ENCODE data around the gene AGPAT2.

DNA sequence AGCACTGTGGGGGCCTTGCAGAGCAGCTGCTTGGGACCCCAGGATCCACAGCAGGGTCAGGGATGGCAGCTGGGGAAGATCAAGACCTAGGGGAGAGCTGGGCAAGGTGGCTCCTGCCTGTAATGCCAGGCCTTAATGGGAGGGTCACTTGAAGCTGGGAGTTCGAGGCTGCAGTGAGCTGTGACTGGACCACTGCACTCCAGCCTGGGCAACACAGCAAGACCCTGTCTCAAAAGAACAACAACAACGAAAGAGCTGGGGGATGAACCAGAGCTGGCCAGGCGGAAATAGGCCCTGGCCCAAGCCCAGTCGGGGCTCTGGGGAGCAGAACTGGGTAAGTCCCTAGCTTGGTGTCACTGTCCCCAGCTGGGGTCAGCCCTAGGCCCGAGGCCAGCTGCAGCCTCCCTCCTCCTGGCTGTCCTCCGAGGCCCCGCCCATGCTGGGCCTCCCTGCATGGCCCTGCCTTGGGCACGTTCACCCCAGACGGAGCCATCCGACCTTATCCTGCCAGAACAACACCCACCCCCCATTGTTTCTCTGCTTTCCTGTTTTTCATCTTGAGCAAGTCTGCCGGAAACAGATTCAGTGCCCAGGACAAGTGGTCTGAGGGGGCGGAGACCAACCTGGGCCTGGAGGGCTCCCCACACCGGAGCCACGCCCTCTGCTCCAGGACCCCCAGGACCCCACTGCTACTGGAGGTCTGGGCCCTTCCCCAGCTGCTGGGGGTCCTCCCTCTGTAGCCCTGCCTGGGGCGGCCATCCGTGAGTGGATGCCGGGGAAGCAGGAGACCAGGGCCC is 27.0 kb upstream of the AGPAT2 start:
- TF ChIP-seq, protein P1, sequence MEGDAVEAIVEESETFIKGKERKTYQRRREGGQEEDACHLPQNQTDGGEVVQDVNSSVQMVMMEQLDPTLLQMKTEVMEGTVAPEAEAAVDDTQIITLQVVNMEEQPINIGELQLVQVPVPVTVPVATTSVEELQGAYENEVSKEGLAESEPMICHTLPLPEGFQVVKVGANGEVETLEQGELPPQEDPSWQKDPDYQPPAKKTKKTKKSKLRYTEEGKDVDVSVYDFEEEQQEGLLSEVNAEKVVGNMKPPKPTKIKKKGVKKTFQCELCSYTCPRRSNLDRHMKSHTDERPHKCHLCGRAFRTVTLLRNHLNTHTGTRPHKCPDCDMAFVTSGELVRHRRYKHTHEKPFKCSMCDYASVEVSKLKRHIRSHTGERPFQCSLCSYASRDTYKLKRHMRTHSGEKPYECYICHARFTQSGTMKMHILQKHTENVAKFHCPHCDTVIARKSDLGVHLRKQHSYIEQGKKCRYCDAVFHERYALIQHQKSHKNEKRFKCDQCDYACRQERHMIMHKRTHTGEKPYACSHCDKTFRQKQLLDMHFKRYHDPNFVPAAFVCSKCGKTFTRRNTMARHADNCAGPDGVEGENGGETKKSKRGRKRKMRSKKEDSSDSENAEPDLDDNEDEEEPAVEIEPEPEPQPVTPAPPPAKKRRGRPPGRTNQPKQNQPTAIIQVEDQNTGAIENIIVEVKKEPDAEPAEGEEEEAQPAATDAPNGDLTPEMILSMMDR (IDR thresholded peaks at IDR 0.05): no peak
- TF ChIP-seq ZFX (IDR thresholded peaks at IDR 0.05; ENCODE audit: borderline replicate concordance): no peak

Measured in 22Rv1 (cell line).